HepG2 (cell line): ENCODE data around the gene ST6GALNAC4. TPM values are rescaled to one million over a fixed set of nuclear protein-coding genes. Genes with fewer than 3 reads are reported as not detected.

Experiments used
- ARID4A ChIP-seq: sonication (generic); formaldehyde crosslinking; IDR thresholded peaks from 2 replicates; pipeline ENCODE4 v1.5.0; 2020; ENCODE audit warnings: mild to moderate bottlenecking, missing genetic modification reagents, borderline replicate concordance
- DDIT3 ChIP-seq: sonication (generic); formaldehyde crosslinking; IDR thresholded peaks from 2 replicates; pipeline ENCODE4 v1.4.0; 2020; ENCODE audit warnings: mild to moderate bottlenecking, missing genetic modification reagents
- FOXO4 ChIP-seq: sonication (generic); formaldehyde crosslinking; conservative IDR thresholded peaks from 2 replicates; pipeline ENCODE4 v1.8.1; 2023; ENCODE audit warnings: missing genetic modification reagents
- MXD1 ChIP-seq: sonication (generic); formaldehyde crosslinking; IDR thresholded peaks from 2 replicates; pipeline ENCODE4 v1.4.0; 2020; ENCODE audit warnings: mild to moderate bottlenecking, missing genetic modification reagents
- RARG ChIP-seq: sonication (generic); formaldehyde crosslinking; IDR thresholded peaks from 2 replicates; pipeline ENCODE4 v1.4.0; 2020; ENCODE audit warnings: low read depth, mild to moderate bottlenecking, missing genetic modification reagents
- RBFOX2 ChIP-seq: fragments of 200-400 bp; formaldehyde crosslinking; IDR thresholded peaks from 2 replicates; pipeline ENCODE4 v1.6.1; 2017; ENCODE audit warnings: low read depth, mild to moderate bottlenecking, low read length
- RBM39 ChIP-seq: fragments of 200-400 bp; formaldehyde crosslinking; IDR thresholded peaks from one replicate; pipeline ENCODE4 v1.6.1; 2018; ENCODE audit warnings: antibody characterized with exemption, mild to moderate bottlenecking, low read depth, low read length; ENCODE audit not compliant: poor library complexity, severe bottlenecking
- SIN3A ChIP-seq: IDR thresholded peaks from 2 replicates; pipeline ENCODE4 v1.6.1; 2011; ENCODE audit warnings: low read depth, mild to moderate bottlenecking, control low read depth, low read length, borderline replicate concordance
- TAF15 ChIP-seq: fragments of 200-400 bp; formaldehyde crosslinking; IDR thresholded peaks from one replicate; pipeline ENCODE4 v1.6.1; 2018; ENCODE audit warnings: mild to moderate bottlenecking, low read depth, low read length; ENCODE audit not compliant: poor library complexity, severe bottlenecking
- TFDP1 ChIP-seq: IDR thresholded peaks from 2 replicates; pipeline ENCODE4 v1.6.1; 2016; ENCODE audit warnings: missing compliant biosample characterization, missing genetic modification reagents, borderline replicate concordance
- TFDP2 ChIP-seq: sonication (generic); formaldehyde crosslinking; IDR thresholded peaks from 2 replicates; pipeline ENCODE4 v1.4.0; 2020; ENCODE audit warnings: missing genetic modification reagents
- TIGD3 ChIP-seq: sonication (generic); formaldehyde crosslinking; IDR thresholded peaks from 2 replicates; pipeline ENCODE4 v1.5.1; 2020; ENCODE audit warnings: mild to moderate bottlenecking, missing genetic modification reagents, borderline replicate concordance
- ZNF251 ChIP-seq: sonication (generic); formaldehyde crosslinking; IDR thresholded peaks from 2 replicates; pipeline ENCODE4 v1.9.0; 2021; ENCODE audit warnings: mild to moderate bottlenecking, missing genetic modification reagents
- ZNF501 ChIP-seq: sonication (generic); formaldehyde crosslinking; IDR thresholded peaks from 2 replicates; pipeline ENCODE4 v1.5.1; 2020; ENCODE audit warnings: mild to moderate bottlenecking, moderate library complexity, missing genetic modification reagents
- ZNF629 ChIP-seq: sonication (generic); formaldehyde crosslinking; conservative IDR thresholded peaks from 2 replicates; pipeline ENCODE4 v1.5.0; 2020; ENCODE audit warnings: missing genetic modification reagents
- polyA plus RNA-seq, 8 experiments: library from polyadenylated mRNA; depleted of rRNA in 3 of 8; stranded (reverse) in 7 of 8; unstranded in 1 of 8; fragments of >200 nt; fragmentation: Illumina TruSeq in 4 of 8; extraction: Trizol in 4 of 8; gene quantifications; 2 replicates each; pipeline versions ENCODE4 v1.2.1 to v1.2.3, GENCODE V29; 2011 to 2016; ENCODE audit warnings: low read depth in 4 of 8, missing spikeins in 1 of 8, mixed read lengths in 1 of 8; ENCODE audit not compliant: insufficient read depth in 1 of 8
- total RNA-seq, 5 experiments: library from RNA; depleted of rRNA; stranded (reverse); fragments of >200 nt; fragmentation: Illumina TruSeq; extraction: Trizol; gene quantifications; 2 replicates each; pipeline ENCODE4 v1.2.3, GENCODE V29; 2016; ENCODE audit warnings: low read depth in 1 of 5

Gene ST6GALNAC4
- total and polyA plus RNA-seq, 2 of the 13 experiments (the other 11 are each of a cell fraction or from before 2014, with no cell fraction given) = 18.8 to 27.7 TPM

GRCh38 chr9:127930231-127931091 lies 13.6 kb upstream of the ST6GALNAC4 start, which contains the start of gene PIP5KL1 (continued):
- peak; percentile 41; the same call in 1 of the 2 replicates for TF ChIP-seq ARID4A
- 0 out of 2 replicates have a peak, but pooled peaks have one; percentile 12 for TF ChIP-seq ZNF629 (CRISPR knock-in tag)
- TF ChIP-seq DDIT3 = no peak
- TF ChIP-seq TIGD3 = no peak
- no peak for TF ChIP-seq ZNF251 (CRISPR knock-in tag)
- 0 out of 2 replicates have a peak, but pooled peaks have one; percentile 32 for TF ChIP-seq MXD1 (CRISPR knock-in tag)
- 0 out of 2 replicates have a peak, but pooled peaks have one; percentile 10 for TF ChIP-seq ZNF501
- TF ChIP-seq FOXO4 (CRISPR knock-in tag) = 0 out of 2 replicates have a peak, but pooled peaks have one; percentile 53
- TF ChIP-seq SIN3A = 0 out of 2 replicates have a peak, but pooled peaks have one; percentile 9
- peak; percentile 74 for TF ChIP-seq RBM39
- TF ChIP-seq TFDP2 = 0 out of 2 replicates have a peak, but pooled peaks have one; percentile 49
- no peak for TF ChIP-seq RARG
- 0 out of 2 replicates have a peak, but pooled peaks have one; percentile 15 for TF ChIP-seq TFDP1
- TF ChIP-seq TAF15 = peak; percentile 65
- peak; percentile 30; the same call in 1 of the 2 replicates for TF ChIP-seq RBFOX2
